ENCODE results near the gene NEURL1B.

- TF ChIP-seq, protein P1, sequence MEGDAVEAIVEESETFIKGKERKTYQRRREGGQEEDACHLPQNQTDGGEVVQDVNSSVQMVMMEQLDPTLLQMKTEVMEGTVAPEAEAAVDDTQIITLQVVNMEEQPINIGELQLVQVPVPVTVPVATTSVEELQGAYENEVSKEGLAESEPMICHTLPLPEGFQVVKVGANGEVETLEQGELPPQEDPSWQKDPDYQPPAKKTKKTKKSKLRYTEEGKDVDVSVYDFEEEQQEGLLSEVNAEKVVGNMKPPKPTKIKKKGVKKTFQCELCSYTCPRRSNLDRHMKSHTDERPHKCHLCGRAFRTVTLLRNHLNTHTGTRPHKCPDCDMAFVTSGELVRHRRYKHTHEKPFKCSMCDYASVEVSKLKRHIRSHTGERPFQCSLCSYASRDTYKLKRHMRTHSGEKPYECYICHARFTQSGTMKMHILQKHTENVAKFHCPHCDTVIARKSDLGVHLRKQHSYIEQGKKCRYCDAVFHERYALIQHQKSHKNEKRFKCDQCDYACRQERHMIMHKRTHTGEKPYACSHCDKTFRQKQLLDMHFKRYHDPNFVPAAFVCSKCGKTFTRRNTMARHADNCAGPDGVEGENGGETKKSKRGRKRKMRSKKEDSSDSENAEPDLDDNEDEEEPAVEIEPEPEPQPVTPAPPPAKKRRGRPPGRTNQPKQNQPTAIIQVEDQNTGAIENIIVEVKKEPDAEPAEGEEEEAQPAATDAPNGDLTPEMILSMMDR (IDR thresholded peaks at IDR 0.05), result no peak
- TF ChIP-seq EZH2 (IDR thresholded peaks at IDR 0.05; ENCODE audit: borderline replicate concordance, insufficient read depth, low read depth, low read length, poor library complexity, severe bottlenecking), result no peak
Measured at GRCh38 chr5:172720655-172721054, 79.6 kb downstream of the NEURL1B start.

Measured in B cell (primary cell).